ENCODE measurements around the gene FCRL5.

FCRL5 gene

GRCh38 chr1:157477419-157477818, 74.9 kb downstream of the FCRL5 start:
- Histone ChIP-seq H3K4me2 (ENCODE audit: low read depth, low read length, poor library complexity, severe bottlenecking) (no peak overlapping the region), H3F3A (ENCODE audit: low read depth) (no peaks in the 10 kb centered on the region), H3K9me2 (replicated peaks; ENCODE audit: low read depth, low read length) (no peaks in the 10 kb centered on the region), H3K4me1 (ENCODE audit: insufficient read depth, low read length, poor library complexity, severe bottlenecking) (peaks cover 2% of the 10 kb centered on the region), H3K9ac (ENCODE audit: low read depth, low read length, poor library complexity, severe bottlenecking) (no peak overlapping the region), H3K9me3 (ENCODE audit: insufficient read depth, low read depth, low read length) (peaks cover 12% of the 10 kb centered on the region; the same call in 1 of the 2 replicates), H3K79me2 (ENCODE audit: insufficient read depth, low read length) (no peaks in the 10 kb centered on the region), H3K27me3 (ENCODE audit: insufficient read depth, low read length, poor library complexity, severe bottlenecking) (no peaks in the 10 kb centered on the region), H2AFZ (ENCODE audit: low read length) (no peak overlapping the region), H4K20me1 (ENCODE audit: insufficient read depth, low read length, poor library complexity, severe bottlenecking) (no peaks in the 10 kb centered on the region), H3K36me3 (ENCODE audit: insufficient read depth, low read length) (no peaks in the 10 kb centered on the region), H3K4me3 (ENCODE audit: low read length, poor library complexity, severe bottlenecking) (no peak overlapping the region)
- no peak for TF ChIP-seq CTCF (conservative IDR thresholded peaks at IDR 0.05; ENCODE audit: low read length)
- TF ChIP-seq EZH2phosphoT487 (IDR thresholded peaks at IDR 0.05; ENCODE audit: borderline replicate concordance) = no peak

GRCh38 chr1:157472959-157473358, 79.4 kb downstream of the FCRL5 start:
- H3K9ac ChIP-seq (ENCODE audit: low read depth, low read length, poor library complexity, severe bottlenecking) = no peak overlapping the region
- no peaks in the 10 kb centered on the region for H3K79me2 ChIP-seq (ENCODE audit: insufficient read depth, low read length)
- peaks cover 8% of the 10 kb centered on the region for H3K4me1 ChIP-seq (ENCODE audit: insufficient read depth, low read length, poor library complexity, severe bottlenecking)
- H3K9me3 ChIP-seq (ENCODE audit: insufficient read depth, low read depth, low read length) = peaks cover 4% of the 10 kb centered on the region; the same call in 1 of the 2 replicates
- no peaks in the 10 kb centered on the region for H3F3A ChIP-seq (ENCODE audit: low read depth)
- no peak overlapping the region for H3K4me2 ChIP-seq (ENCODE audit: low read depth, low read length, poor library complexity, severe bottlenecking)
- H3K9me2 ChIP-seq (replicated peaks; ENCODE audit: low read depth, low read length) = no peaks in the 10 kb centered on the region
- no peak overlapping the region for H3K4me3 ChIP-seq (ENCODE audit: low read length, poor library complexity, severe bottlenecking)
- H4K20me1 ChIP-seq (ENCODE audit: insufficient read depth, low read length, poor library complexity, severe bottlenecking) = no peaks in the 10 kb centered on the region
- H2AFZ ChIP-seq (ENCODE audit: low read length) = peak overlapping the region; percentile 99
- no peaks in the 10 kb centered on the region for H3K36me3 ChIP-seq (ENCODE audit: insufficient read depth, low read length)
- TF ChIP-seq CTCF (conservative IDR thresholded peaks at IDR 0.05; ENCODE audit: low read length) = no peak
- TF ChIP-seq EZH2phosphoT487 (IDR thresholded peaks at IDR 0.05; ENCODE audit: borderline replicate concordance) = no peak
- no peaks in the 10 kb centered on the region for H3K27me3 ChIP-seq (ENCODE audit: insufficient read depth, low read length, poor library complexity, severe bottlenecking)

GRCh38 chr1:157472056-157472701, 80.1 kb downstream of the FCRL5 start:
- TF ChIP-seq CTCF (conservative IDR thresholded peaks at IDR 0.05; ENCODE audit: low read length) (no peak), EZH2phosphoT487 (IDR thresholded peaks at IDR 0.05; ENCODE audit: borderline replicate concordance) (no peak)
- no peaks in the 10 kb centered on the region for H3F3A ChIP-seq (ENCODE audit: low read depth)
- H3K9ac ChIP-seq (ENCODE audit: low read depth, low read length, poor library complexity, severe bottlenecking) = no peak overlapping the region
- peaks cover 8% of the 10 kb centered on the region for H3K4me1 ChIP-seq (ENCODE audit: insufficient read depth, low read length, poor library complexity, severe bottlenecking)
- H3K79me2 ChIP-seq (ENCODE audit: insufficient read depth, low read length) = no peaks in the 10 kb centered on the region
- no peaks in the 10 kb centered on the region for H3K9me2 ChIP-seq (replicated peaks; ENCODE audit: low read depth, low read length)
- H3K36me3 ChIP-seq (ENCODE audit: insufficient read depth, low read length) = no peaks in the 10 kb centered on the region
- peak overlapping the region; percentile 99 for H2AFZ ChIP-seq (ENCODE audit: low read length)
- H4K20me1 ChIP-seq (ENCODE audit: insufficient read depth, low read length, poor library complexity, severe bottlenecking) = no peaks in the 10 kb centered on the region
- H3K9me3 ChIP-seq (ENCODE audit: insufficient read depth, low read depth, low read length) = no peaks in the 10 kb centered on the region
- H3K27me3 ChIP-seq (ENCODE audit: insufficient read depth, low read length, poor library complexity, severe bottlenecking) = no peaks in the 10 kb centered on the region
- no peak overlapping the region for H3K4me2 ChIP-seq (ENCODE audit: low read depth, low read length, poor library complexity, severe bottlenecking)
- H3K4me3 ChIP-seq (ENCODE audit: low read length, poor library complexity, severe bottlenecking) = no peak overlapping the region
